Stimulated activated CD4-positive, alpha-beta T cell treated with anti-CD3 and anti-CD28 coated beads, Interleukin-2, amount 100 ng/mL, for 48 hours (primary cell): ENCODE data around the gene SLC25A29.
A peak's percentile ranks its signal among the peaks of the same experiment; 100 is the strongest.
"Not testable (repeated sequence)": the region's sequence is repeated elsewhere in the genome, so short reads cannot be mapped to it uniquely, and the experiment has no call there.

Source experiments
- DNase-seq, 2 donors: peaks; one replicate each; pipeline ENCODE4 v3.0.0-alpha.2; 2020

SLC25A29 gene, protein sequence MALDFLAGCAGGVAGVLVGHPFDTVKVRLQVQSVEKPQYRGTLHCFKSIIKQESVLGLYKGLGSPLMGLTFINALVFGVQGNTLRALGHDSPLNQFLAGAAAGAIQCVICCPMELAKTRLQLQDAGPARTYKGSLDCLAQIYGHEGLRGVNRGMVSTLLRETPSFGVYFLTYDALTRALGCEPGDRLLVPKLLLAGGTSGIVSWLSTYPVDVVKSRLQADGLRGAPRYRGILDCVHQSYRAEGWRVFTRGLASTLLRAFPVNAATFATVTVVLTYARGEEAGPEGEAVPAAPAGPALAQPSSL

DNA sequence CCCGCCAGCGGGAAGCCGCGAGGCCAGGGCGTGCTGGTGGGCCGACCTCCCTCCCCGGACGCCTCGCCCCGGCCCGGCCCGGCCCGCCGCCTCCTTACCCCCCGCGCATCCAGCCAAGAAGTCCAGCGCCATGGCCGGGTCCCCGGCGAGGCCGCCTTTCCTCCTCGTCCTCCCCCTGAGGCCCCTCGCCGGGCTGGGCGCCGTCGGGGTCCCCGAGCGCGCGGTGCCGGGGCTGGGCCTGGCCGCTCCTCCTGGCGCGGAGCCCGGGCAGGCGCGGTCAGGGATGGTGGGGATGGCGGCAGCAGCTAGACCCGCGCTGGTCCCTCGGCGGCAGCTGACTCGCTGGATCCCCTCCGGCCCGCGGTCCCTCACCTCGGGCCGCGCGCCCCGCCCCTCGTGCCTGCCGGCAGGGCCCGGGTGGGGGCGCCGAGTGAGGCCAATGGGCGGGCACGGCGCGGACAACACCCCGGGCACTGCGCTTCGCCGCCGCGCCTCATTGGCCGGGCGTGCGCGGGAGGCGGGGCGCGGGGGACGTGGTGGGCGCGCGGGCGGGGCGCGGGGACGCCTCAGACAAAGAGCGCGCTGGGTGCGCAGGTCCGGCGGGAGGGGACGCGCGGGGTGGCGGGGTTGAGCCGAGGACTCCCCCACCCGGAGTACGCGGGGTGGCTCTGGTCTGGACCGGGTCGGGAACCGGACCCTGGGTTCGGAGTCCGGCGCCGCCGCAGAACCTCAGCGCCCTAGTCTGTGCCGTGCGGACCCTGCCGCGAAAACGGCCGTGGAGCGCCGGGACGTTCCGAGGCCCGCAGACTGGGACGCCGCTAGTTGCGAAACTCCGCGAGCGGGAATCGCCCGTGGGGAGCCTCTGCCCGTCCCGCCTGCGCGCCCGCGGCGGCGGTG is at the start of gene SLC25A29:
SLC25A29 (minus strand) TSS at position 344 of the 897 bp plus-strand sequence; CDS start at position 132, 212 bp downstream.
- peak; percentile 59 to 73 for DNase-seq

DNA sequence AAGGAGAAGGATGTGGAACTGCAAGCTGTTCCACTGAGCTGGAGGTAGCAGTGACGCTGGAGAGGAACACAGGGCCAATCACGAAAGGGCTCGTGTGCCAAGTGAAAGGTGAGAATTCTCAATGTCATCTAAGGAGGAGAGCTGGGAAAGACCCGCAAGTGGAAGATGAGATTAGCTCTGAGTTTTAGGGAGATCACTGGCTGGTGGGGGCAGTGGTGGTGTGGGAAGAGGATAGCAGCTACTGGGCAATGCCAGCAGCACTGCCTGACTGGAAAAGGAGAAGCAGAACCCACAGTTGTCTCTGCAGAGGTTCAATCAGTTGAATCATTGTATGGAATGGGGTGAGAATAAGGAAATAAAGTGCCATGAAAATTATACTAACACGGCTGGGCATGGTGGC is 44.7 kb upstream of the SLC25A29 start:
- no peak for DNase-seq

DNA sequence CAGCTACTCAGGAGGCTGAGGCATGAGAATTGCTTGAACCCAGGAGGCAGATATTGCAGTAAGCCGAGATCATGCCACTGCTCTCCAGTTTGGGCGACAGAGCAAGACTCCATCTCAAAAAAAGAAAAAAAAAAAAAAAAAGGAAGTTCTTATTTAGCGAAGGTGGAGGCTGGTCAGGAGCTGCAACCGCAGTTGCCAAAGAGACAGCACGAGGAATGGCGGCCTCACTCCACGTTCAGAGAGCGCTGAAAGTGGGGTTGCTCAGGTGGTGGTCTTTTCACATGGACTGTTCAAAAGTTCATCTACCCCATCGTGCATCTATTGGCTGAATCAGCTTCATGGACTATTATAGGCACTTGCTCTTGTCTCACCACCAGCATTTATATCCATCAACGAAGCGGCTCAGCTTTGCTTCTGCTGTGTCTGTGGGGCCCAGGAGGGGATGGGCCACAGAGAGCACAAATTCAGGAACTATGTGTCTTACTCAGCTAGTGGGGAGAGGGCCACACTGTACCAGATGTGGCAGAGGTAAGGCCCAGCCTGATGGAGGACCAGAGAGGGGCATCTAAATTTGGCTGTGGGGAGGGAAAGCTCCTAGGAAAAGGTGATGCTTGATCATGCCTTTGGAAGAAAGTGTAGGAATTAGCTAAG is 44.2 kb upstream of the SLC25A29 start:
- DNase-seq = no peak

DNA sequence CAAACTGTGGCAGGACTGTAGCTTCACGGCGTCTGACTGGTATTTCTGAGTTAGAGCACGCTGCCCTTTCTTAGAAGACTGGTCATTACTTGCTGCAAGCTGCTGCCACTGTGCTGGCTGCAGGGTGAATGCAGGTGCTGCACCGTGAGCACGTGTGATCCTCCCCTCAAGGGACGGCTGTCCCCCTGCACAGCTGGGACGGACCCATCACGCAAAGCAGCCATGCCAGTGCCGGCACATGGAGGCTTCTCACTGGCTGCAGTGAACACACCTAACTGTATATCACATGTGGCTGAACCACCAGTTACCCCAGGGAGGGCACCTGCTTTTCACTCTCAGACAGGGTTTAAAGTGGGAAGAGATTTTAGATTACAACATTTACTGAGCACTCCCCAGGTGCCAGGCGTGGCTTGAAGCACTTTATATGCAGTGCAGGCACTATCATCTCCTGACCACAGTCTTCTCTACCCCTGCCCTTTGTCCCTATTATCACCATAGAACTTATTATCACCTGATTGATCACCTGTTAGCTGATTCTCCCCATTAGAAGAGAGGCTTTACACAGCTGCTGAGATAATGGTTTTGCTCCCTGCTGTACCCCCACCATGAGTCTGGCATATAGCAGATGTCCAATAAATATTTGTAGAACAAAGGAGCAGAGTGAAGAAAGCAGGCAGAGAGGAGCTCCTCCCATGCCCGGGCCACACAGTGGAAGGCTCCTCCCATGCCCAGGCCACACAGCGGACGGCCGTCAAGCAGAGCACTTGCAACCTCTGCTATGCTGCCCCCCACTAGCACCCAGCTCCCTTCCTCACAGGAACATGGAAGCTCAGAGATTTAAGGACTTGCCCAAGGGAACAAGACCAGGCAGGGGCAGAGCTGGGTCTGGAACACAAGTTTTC is 42.8 kb upstream of the SLC25A29 start:
- no peak for DNase-seq

DNA sequence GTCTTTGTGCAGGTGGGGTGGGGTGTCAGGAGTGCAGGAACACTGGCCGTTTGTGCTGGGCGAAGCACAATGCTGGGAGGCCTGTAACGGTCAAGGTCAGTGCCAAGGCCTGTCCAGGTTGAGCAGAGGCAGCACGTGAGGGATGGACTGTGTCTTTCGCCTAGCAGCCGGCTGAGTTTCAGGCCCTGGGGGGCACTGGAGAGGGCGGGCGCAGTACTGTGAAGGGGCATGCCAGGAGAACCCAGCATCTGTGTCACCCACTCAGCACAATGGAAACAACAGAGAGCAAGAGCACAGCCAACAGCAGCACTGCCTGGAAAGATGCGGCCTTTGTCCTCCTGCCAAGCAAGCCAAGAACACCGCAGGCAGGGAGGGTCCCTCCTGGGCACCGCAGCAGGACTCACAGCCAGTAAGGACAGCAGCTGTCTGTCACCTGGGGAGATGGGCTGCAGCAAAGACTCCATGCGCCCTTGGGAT is 42.0 kb upstream of the SLC25A29 start:
- no peak for DNase-seq

DNA sequence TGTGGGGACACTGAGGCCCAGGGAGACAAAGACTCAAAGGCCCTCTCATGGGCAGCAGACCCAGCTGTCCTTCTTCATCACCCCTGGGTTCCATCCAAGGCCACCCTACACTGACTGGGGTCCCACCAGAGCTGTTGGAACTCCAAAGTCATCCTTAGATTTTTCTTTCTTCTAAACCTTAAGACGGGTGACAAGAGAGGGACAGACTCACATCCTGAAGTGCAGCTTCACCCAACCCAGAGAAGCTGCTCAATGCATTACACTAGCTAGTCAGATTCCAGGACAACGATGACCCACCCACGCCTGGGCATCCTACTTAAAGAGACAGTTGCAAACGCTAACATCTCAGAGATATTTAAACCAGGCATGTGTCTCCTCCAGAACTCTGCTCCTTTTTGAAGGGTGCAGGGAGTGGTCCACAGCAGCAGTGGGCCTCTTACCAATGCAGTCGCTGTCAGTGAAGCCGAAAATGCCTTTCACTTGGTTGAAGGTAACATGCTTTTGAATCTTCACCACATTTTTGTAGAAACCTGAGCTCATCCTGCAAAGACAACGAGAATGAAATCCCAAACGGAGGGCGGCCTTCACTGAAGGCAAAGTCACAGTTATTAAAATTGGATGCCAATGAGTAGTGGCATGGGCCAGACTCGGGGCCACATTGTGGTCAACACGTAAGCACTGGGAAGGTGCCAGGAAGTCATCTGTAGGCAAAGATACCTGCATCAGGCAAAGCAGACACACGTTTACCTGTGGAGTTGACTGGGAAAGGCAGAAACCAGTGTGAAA is 40.3 kb upstream of the SLC25A29 start:
- no peak for DNase-seq

DNA sequence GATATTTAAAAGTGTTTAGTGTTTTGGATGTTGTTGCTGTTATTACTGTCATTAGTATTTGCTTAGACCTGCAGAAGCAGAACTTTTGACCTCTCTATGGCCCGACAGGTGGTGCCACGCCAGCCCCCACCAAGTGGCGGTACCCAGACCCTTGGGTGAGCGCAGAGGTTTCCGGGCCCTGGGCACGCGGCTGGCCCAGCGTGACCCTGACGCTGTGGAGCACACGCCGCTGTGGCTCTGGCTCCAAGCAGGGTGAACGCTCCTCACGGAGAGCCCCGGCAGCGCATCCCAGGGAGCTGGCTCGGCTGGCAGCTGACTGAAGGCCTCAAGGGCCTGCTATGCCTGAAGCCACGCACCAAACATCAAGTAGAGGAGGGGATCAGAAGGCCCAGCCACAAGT is 39.5 kb upstream of the SLC25A29 start:
- DNase-seq = no peak

DNA sequence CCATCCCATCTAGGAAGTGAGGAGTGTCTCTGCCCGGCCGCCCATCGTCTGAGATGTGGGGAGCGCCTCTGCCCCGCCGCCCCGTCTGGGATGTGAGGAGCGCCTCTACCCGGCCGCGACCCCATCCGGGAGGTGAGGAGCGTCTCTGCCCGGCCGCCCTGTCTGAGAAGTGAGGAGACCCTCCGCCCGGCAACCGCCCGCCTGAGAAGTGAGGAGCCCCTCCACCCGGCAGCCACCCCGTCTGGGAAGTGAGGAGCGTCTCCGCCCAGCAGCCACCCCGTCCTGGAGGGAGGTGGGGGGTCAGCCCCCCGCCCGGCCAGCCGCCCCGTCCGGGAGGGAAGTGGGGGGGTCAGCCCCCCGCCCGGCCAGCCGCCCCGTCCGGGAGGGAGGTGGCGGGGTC is 38.4 kb upstream of the SLC25A29 start:
- DNase-seq = not testable (repeated sequence)

DNA sequence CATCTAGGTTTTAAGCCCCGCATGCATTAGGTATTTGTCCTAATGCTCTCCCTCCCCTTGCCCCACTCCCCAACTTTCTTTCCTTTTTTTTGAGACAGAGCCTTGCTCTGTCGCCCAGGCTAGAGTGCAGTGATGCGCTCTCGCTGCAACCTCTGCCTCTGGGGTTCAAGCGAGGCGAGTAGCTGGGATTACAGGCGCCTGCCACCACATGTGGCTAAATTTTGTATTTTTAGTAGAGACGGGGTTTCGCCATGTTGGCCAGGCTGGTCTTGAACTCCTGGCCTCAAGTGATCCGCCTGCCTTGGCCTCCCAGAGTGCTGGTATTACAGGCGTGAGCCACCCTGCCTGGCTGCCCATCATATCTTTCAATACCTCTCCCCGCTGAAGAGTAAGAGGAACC is 36.6 kb upstream of the SLC25A29 start:
- DNase-seq = not testable (repeated sequence)

DNA sequence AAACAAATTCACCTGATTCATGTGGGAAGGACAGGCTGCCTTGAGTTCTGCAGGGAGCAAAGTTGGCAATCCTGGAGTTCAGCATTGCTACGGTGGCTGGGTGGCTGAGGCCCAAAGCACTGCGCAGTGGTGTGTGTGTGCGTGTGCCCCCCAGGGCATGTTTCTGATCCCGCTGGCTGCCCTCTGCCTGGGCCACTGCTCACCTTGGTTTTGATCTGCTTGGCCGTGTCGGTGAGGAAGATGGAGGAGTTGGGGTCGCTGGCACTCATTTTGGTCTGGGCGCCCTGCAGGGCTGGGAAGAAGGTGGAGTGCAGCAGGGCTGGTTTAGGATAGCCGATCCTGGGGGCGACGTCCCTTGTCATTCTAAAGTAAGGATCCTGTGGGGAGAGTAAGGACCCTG is 36.0 kb upstream of the SLC25A29 start:
- DNase-seq = no peak

DNA sequence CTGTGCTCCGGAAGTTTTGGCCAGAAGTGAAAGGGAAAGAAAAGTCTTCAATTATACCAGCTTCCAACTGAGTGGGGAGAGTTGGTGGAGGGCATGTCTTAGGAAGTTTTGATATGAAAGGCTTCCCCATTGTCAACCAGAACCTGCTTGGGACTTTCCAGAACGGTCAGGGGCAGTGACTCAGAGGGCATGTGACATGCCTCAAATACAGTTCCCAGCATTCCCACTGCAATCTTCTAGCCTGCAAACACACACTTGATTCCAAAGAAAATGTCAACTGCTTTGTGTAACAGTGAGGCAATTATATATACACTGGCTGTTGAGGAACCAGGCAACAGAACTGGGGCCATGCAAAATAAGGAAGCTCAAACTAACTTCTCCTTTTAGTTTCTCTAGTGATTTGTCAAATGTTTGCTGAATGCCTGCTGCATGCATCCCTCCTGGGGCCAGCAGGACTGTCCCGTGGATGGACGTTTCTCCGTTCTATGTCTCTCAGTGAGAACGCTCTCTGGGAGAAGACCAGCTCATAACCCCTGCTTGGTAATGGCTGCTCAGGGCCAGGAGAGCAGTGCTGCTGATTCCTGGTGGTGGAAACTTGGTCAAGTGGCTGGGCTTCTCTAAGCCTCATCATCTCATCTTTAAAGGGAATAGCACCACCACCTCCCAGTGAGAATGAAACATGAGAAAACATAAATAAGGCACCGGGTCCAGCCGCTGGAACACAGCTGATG is 35.2 kb upstream of the SLC25A29 start:
- DNase-seq = peak in 1 of 2 donors; percentile 19

DNA sequence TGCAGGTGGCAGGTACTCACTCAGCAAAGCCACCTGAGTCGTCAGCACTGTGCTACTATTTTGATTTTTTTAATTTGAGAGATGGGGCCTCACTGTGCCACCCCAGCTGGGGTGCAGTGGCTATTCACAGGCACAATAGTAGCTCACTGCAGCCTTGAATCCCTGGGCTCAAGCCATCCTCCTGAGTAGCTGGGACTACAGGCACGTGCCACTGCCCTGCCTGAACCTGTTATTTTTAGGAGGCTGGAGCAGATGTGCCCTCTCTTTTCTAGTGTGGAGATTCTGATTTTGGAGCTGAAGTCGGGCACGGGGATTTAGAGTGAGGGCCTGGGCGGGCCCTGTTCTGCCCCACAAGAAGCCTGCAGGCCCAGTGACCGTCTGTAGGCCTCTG is 34.2 kb upstream of the SLC25A29 start:
- no peak for DNase-seq

DNA sequence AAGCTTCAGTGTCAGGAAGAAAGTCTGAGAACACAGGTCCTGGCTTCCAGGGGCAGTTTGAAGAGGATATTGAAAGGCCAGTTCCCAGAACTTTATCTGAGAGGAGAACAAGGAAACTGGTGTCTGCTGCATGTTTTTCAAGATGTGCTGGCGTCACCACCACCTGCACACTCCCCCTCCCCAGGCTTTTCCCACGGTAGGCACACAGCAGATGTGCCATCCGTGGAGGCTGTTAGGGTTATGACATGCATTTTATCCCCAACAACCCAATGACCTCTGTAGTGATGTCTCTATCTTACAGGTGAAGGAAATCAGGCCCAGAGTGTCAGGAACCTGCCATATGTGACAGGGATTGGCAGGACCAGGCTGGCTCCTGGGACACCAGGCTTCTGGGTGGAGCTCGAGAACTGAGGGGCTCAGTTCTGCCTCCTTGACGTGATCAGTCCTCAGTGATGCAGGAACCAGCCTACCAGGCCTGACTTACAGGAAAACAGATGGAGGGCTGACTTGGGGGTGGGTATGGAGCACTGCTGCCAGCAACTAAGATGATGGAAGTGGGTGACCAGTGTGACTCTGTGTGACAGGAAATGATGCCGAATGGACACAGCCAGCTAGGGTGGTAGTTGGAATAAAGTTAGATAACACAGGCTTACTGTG is 33.6 kb upstream of the SLC25A29 start:
- DNase-seq = no peak

DNA sequence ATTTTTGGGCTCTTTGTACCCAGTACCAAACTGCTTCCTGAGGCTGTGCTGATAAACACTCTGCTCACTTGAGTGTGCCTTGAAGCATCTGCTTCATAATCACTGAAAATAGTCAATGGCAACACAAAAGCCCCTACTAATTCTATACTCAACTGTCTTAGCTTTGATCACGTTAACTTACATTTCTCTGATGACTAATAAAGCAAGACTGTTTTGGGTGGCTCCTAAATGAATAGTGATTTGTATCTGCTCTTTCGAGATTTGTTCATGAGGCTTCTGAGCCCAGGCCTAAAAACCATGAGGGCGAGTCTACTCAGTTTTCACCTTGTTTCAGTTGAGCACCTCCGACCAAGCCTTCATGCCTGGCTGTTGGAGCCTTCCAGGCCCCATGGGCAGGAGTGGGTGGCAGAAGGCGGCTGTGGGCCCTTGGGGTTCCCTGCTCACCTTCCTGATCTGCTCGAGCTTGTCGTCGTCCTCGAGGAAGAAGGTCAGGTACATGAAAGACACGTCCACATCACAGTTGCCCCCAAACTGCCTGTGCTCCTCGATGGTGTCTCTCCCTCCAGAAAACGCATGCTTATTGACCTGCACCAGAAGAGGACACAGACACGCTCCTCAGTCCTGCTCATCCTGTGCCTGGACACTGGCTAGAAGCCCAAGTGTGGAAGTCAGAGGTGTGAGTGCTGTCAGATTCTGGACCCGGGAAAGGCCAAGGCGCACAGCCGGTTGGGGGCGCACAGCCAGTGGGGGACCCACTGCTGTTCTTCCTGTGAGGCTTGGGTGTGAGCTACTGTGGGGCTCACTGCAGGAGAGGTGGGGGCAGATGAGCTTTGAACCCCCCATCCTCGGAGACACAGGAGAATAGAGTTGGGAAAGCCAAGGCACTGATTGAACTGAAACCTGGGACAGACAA is 30.6 kb upstream of the SLC25A29 start:
- DNase-seq = no peak

DNA sequence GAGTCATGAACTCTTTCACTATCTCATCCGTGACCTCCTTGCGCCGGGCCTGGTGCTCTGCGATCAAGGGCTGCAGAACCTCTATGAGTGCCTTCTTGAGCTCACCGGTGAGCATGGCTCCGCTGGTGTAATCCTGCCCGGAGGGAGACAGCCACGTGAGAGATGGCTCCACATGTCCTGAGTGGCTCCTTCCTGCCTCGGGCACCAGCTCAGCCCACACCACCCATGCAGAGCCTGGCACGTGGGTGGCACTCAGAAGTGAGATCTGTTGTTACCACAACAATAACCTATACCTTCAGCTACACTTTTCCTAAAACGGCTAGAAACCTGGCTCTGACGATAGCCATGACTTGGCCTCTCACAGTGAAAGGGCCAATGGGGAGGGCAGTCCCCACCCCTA is 28.7 kb upstream of the SLC25A29 start:
- DNase-seq = no peak

DNA sequence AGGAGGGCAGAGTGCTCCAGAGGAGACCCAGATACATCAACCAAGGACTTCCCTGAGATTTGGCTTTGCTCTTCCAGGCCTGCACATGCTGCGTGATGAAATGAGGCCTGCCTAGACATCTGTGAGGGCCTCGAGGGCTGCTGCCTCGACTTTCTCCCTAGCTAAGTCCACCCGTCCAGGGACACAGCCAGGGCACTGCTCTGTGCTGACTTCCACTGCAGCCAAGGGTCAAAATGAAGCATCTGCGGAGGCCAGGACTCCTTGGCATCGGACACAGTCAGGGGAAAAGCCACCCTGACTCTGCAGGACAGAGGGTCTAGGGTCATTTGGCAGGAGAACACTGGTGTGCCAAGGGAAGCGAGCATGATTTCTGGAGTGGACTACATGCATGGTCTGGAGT is 27.6 kb upstream of the SLC25A29 start:
- DNase-seq = no peak

DNA sequence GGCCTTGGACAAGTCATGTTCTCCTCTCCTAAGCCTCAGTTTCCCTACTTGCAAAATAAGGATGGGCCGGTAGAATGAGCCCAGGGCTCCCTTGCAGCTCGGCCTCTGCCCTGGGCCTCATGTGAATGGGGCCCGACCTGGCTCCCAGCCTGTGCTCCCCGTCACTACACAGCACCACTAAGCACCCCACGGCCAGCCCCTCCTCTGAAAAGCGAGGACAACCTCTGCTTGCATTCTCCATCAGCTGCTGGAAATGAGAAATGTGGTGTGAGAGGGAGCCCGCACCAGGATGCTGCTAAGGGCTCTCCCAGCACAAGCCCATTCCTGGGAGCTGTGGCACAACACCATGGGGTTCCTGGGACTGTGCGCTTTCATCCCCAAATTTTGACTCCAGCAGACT is 27.1 kb upstream of the SLC25A29 start:
- no peak for DNase-seq

DNA sequence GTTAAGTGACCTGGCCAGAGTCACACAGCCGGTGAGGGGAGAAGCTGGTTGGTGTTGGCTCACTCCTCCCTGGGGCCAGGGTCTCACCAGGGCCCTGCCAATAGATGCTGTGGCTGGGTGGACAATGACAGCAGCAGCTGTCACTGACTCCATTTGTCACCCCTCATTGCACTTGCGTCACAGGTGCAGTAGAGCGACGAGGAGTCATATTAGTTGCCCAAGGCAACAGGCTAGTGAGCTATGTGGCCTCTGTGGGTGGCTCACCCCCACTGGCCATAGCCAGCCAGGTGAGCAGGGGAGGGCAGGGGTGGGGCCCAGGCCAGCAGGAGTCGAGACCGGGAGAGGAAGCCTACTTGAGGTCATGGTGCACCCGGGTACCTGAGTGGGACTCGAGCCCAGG is 26.6 kb upstream of the SLC25A29 start:
- no peak for DNase-seq

DNA sequence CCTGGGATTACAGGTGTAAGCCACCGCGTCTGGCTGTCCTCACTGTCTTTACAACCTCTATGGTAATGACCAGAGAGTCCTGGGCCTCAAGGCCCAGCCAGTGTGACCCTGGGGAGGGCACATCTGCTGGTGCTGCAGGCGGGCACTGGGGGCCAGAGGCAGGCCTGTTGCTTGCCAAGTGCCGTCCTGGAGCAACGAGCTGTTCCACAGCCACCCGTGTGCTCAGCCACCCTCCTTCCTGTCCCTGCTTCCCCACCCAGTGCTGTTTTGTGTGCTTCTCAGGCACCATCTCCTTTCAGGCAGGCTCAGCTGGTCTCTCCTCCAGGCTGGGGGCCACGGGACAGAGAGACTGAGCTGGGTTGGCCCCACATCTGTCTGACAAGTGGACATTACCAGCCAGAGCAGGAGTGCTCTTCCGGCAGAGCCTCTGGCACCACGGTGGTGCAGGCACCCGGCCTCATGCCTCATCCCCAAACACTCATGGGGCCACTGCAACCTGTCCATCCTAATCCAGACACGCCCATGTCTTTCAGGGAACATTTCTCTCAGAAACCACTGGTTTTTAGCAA is 25.9 kb upstream of the SLC25A29 start:
- no peak for DNase-seq
